HPDE6-E6E7 (cell line): ENCODE measurements around the gene SPOCK2.

Source experiments
- DNase-seq: peaks from one replicate; pipeline ENCODE4 v3.0.0; 2011; ENCODE audit warnings: missing footprints; ENCODE audit errors: extremely low spot score

The SPOCK2 gene

GRCh38 chr10:72058347-72058898, 29.9 kb downstream of the SPOCK2 start:
- DNase-seq: no peak

DNA sequence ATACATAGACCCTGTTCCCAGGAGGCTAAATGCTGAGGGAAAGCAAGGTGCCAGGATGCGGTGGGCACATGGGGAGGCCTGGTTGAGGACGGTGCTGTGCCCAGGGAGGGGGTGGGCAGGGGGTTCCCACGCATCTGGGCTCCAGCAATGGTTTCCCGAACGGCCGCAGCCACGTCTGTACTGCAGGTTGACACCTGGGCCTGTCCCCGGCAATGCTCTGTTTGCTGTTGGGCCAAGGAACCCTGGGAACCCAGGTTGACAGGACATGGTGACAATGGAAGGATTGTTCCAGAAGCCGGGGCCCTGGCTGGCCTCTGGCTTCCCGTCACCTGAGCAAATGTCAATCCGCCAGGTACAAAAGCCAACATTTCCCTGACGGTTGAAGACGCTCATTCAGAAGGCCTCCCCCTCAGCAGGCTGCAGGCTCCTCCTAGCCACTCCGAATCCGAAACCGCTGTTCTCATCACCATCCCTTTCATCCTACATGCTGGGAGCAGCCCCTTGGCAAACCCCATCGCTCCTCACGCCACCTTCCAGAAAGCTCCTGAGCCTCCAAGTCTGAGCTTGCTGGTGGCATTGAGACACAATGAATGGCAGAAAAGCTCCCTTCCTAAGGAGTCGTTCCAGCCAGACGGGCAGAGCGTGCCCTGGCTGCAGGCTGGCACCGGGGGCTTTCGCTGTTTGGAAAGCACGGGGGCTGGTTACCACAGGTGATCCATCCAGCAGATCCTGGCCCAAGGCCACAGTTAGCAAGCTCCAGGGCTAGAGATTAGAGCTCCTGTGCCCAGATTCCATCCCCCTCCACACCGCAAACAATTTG, 31.2 kb downstream of the SPOCK2 start:
- no peak for DNase-seq

GRCh38 chr10:72056113-72056512, 32.2 kb downstream of the SPOCK2 start:
- no peak for DNase-seq

DNA sequence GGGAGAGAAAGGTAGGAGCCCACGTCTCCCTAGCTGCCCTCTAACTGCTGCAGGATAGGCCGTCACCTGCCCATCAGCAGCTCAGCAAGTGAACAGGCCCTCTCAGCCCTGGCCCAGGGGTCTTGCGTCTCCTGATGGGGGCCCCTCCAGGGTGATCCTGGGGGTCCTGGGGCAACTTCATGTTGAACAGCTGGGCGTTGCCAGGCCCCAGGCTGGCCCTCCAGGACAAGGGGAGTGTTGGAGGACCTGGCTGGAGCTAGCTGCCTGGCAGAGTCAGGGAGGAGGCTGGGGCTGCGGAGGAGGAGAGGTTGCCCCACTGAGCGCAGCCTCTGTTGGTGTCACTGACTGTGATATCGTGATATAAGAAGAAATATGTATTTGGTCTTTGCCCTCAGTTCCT, 34.7 kb downstream of the SPOCK2 start:
- DNase-seq: no peak

DNA sequence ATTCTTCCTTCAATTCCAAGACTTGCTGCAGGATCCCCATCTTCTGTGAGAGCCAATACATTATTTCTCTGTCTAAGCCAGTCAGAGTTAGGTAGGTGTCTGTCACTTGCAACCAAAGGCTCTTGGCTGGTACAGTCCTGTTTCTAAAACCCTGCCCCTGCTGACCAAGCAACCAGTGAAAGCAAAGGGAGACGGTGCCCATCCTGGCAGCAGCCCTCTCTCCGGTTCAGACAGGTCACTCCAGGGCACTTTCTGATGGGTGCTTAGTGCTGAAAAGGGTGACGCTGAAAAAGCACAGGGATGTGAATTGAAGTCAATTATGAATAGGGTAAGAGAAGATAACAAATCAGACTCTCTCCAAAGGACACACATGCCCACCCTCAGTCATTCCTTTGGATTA, 37.5 kb downstream of the SPOCK2 start:
- no peak for DNase-seq

DNA sequence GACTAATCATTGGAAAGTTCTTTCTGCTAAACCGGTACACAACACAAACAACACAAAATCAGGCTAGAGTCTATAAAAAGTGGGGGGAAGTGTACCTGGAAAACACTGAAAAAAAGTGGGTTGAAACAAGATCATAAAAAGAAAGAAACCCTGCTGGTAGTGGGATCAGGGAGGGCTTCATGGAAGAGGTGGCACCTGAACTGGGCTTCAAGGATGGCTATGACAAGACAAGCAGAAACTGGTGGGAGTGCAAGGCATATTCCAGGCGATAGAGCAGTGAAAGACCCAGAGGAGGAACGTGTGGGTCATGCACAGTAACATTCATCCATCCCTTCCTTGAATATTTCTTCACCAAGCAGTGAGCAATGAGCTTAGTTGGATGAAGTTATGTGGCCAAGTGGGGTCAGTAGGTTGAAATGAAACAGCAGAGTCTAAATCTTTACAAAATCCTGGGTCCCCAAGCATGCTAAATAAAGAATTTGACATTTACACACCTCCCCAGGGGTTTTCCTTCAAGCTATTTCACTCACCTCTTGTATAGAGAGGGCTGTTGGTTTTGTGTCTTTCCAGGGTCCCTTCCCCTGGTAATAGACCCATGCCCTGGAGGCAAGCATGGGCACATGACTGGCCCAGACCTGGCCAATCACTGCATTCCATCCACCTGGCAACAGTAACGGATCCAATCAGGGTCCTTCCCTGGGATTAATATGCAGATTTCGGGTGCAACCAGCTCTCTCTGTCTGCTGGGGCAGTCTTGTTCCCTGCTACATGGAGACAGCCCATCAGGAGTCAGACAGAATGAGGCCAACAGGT, 38.2 kb downstream of the SPOCK2 start:
- no peak for DNase-seq

GRCh38 chr10:72049472-72049871, 38.9 kb downstream of the SPOCK2 start:
- no peak for DNase-seq

GRCh38 chr10:72048450-72049124, 39.8 kb downstream of the SPOCK2 start:
- DNase-seq: peak; percentile 90

GRCh38 chr10:72045586-72045985, 42.8 kb downstream of the SPOCK2 start:
- DNase-seq: no peak

GRCh38 chr10:72044417-72045041, 43.8 kb downstream of the SPOCK2 start:
- no peak for DNase-seq

DNA sequence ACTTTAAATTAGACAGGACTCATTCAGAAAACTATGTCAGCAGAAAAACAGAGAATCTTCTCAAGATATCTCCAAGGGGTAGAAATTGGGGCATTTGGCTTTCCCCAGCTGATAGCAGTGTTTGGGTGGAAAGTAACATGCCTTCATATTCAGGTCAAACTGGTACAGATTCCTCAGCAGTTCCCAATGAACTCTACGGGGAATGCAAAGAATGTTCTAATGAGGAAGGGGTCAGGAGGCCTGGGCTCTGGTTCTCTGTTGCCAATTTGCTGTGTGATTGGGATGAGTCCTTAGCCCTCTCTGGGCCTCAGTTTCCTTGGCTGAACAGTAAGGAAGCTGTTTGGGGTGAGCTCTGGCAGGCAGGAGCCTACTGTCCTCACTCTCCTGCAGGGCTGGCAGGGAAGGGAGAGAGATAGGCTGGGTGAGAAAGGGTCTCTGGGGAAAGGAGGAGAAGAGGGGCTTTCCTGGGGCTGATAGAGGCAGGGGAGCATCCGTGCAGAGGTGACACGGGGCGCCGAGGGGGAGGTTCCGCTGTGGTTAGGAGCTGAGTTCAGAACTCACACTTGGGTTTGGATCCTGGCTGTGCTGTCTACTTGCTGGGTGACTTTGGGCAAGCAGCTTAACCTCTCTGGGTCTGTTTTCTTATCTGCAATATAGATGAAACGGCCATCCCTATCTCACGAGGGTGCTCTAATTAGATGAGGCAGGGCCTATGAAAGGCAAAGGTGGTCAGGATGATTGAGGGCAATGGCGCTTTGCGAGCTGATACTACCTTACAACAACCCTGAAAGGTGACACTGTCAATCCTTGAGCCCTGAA, 45.1 kb downstream of the SPOCK2 start:
- no peak for DNase-seq

- no peak for DNase-seq
Measured at GRCh38 chr10:72041491-72041890, 46.9 kb downstream of the SPOCK2 start.

GRCh38 chr10:72039377-72039776, 49.0 kb downstream of the SPOCK2 start:
- no peak for DNase-seq

DNA sequence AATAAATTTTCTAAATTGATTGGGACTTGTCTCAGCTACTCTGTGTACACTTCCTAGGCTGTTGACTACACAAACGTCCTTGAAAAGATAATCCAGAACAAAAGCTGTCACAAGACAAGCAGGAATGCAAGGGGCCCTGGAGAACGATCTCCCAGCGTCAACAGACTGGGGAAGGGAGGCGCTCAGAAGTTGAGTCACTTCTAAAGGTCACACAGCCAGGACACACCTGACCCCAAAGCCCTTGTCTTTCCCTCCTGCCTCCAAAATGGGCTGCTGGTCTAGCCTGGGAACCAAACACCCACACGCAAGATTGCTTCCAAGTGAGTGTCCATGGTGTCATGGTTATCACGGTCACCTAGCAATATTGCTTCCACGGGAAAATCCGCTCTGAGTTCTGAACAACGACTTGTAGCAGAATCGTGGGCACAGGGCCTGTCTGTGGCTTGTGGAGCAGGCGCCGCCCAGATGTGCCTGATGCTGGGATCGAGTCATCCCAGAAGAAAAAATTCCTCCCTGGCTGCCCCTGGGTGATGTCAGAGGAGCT, 49.8 kb downstream of the SPOCK2 start:
- DNase-seq: no peak

- no peak for DNase-seq
Measured at GRCh38 chr10:72037811-72038210, 50.5 kb downstream of the SPOCK2 start.

DNA sequence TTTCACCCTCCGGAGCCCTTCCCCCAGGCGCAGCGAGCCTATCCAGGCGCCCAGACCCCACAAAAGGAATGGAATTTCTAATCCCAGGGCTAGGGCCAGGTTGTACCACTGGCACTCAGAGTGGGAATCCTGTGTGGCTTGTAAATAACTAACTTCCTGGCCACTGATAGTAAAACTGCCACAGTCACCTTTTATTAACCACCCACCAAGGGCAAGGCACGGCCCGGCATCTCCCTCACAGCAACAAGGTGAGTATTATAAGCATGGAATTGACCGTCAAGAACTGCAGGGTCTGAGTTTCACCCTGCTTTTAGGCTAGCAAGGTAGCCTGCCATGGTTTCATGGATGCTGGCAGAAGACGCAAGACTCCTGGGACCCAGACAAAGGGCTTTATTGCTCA, 51.1 kb downstream of the SPOCK2 start:
- no peak for DNase-seq

- DNase-seq: no peak
Measured at GRCh38 chr10:72035252-72035887, 53.0 kb downstream of the SPOCK2 start.

DNA sequence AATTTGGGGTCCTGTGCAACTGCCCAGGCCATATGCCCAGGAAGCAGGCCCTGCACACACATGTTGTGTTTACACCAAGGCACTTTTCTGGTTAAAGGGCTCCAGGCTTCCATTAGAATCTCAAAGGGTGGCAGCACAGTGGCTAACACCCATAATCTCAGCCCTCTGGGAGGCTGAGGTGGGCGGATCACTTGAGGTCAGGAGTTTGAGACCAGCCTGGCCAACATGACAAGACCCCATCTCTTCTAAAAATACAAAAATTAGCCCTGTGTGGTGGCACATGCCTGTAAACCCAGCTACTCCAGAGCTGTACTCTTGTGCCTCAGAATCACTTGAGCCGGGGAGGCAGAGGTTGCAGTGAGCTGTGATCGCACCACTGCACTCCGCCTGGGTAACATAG, 53.6 kb downstream of the SPOCK2 start:
- DNase-seq: no peak

DNA sequence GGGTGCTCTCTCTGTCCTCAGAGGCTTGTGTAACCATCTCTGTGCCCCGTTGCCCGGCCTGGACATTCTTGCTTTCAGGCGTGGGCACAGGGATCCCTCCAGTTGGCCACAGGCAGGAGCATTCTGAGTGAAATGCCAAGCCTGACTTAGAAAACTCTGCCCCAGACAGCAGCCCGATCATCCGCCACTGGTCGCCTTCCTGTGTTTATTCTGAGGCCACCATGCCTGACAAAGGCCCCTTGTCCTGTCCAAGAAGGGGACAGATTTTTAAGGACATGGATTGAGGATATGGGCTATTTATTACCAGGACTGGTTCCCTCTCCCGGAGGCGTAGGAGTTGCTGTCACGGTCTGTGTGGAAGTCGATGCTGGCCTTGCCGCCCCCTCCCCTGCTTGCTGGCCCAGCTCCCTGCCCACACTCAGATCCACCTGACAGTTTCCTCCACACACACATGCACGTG, 54.3 kb downstream of the SPOCK2 start:
- DNase-seq: no peak
